Activated CD4-positive, alpha-beta T cell treated with anti-CD3 and anti-CD28 coated beads, Interleukin-2, Interleukin-6, amounts not matched to agents 100 ng/mL and 50 ng/mL, durations not matched to agents 16 hours and 8 hours (primary cell): Measurements from ENCODE around the gene P2RX3.
"Not testable (repeated sequence)": the region's sequence is repeated elsewhere in the genome, so short reads cannot be mapped to it uniquely, and the experiment has no call there.

Experiments used
- DNase-seq: peaks from one replicate; pipeline ENCODE4 v3.0.0-alpha.2; 2020

The P2RX3 gene

DNA sequence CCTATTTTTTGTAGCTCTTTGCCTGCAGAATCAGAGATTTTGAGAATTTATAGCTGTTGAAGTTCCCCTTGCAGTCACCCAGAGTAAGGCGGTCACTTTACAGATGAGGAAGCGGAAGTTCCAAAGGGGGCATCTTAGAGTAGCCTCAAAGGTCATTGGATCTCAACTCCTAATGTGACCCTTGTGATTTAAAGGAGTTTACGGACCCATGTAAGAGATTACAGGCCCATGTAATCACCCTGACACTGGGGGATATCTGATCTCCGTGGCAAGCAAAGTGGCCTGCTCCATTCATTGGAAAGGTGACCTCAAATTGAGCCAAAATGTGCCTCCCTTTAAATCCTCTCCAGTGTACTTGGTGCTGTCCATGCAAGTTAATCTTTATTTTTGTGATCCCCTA is 15.7 kb downstream of the P2RX3 start:
- DNase-seq = no peak

DNA sequence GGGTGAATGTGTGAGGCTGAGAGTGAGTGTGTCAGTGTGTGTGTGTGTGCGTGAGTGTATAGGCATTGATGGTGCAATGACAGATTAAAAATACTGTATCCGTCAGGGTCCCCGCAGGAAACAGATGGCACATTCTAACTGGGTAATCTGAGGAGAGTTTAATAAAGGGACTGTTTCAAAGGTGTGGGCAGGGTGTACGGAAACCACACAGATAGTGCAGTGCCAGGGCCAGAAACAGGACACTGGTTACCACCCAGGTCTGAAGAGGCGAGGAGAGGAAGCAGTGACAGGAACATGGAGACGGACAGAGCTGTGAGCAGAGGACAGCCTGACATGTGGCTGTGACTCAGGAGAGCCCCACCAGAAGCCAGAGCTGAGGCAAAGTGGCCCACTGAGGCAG is 16.5 kb downstream of the P2RX3 start:
- no peak for DNase-seq

DNA sequence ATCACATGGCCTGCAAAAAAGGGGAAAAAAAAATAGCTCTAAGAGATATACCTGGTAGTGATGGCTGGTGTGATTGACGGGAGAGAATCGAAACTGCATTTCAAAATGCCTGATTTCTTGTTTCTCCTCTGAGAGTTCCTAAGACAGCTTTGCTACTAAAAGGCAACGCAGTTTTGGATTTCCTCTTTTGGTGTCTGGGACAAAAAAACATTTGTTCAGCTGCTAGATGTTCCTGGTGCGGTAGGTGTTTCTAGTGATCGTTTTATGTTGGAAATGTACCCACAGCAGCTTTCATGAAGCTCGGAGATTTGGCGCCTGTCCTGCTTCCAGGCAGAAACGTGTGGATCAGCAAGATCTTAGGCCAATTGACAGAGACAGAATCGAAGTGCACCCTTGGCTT is 18.1 kb downstream of the P2RX3 start:
- no peak for DNase-seq

DNA sequence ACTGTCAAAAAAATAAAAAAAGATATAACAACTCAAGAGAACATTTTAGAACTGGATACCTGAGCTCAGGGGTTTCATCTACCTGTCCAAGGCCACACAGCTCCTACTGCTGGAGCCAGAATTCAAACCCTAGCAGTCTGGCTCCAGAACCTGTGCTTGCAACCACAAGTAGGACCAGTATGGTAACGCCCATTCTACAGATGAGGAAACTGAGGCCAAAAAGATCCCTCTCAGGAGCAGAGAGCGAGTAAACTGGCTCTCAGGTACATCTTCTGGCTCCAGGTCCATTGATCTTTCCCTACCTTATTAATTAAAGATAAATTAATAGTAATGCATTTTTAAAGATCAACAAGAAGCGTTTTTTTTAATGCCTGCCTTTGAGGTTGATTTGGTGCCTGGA is 19.2 kb downstream of the P2RX3 start:
- DNase-seq = no peak

DNA sequence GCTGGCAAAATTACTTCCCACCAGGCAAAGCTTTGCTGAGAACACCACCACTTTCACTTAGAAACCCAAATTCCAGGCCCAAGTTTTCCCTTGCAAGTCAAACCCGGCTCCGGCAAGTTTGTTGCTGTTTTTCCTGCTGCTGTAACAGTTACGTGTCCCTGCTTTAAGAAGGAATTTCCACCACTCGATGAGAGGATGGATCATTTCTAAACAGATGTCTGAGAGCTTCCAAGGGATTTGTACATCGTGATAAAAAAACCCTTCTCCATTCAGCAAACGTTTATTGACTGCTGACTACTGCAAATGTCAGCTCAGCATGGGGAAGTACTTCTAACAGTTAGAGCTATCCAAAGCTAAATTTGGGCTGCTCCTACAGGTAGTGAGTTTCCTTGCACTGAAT is 19.7 kb downstream of the P2RX3 start:
- no peak for DNase-seq

DNA sequence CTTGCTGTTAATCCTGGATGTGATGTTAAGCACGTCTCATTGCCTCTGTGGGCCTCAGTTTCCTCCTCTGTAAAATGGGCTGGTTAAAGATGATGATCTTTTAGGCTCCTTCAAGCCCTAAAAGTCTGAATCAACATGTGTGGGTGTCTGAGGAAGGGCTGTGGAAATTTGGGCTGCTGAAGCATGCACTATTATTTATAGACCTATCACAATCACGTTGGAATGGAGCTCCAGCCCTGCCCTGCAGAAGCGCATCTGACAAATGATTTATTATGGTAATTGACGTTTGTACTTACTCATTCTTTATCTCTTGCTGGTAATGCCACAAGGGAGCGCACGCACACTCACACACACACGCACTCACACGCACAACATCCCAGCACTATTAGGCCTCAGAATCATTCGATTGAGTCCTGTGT is 20.4 kb downstream of the P2RX3 start:
- DNase-seq = no peak

DNA sequence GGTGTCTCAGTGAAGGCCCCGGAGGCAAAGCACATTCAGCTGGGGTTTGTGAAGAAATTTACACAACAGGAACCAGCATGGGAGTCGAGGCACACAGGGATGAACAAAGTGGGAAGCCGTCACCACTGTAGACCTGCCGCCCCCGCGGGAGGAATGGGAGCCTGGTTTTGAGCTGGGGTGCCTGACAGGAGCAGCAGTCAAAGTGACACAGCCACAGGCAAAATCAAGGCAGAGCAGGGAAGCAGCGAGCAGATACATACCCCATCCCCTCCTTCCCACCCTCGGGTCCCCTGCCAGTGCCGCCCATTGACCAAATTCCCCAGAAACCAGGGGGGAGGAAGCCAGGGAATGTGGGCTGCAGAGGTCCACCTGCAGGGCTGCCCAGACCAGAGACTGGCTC is 20.8 kb downstream of the P2RX3 start:
- DNase-seq = no peak

DNA sequence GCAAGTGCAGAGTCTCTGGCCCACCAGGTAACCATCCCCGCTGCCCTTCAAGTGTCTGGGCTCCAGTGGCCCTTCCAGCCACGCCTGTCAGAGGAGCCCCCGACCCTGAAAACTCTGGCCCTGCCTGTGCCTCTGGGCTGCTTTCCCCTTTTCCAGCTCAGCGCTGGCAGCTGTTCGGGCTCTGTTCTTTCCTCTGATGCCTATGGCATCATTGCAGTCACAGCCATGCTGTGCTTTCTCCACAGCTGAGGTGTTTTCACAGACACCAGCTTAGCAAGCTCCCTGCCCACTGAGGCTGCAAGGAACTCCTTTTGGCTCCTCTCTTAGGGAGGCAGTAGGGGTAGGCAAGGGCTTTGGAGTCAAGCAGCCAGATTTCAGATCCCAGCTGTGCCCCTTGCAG is 21.2 kb downstream of the P2RX3 start:
- DNase-seq = no peak

DNA sequence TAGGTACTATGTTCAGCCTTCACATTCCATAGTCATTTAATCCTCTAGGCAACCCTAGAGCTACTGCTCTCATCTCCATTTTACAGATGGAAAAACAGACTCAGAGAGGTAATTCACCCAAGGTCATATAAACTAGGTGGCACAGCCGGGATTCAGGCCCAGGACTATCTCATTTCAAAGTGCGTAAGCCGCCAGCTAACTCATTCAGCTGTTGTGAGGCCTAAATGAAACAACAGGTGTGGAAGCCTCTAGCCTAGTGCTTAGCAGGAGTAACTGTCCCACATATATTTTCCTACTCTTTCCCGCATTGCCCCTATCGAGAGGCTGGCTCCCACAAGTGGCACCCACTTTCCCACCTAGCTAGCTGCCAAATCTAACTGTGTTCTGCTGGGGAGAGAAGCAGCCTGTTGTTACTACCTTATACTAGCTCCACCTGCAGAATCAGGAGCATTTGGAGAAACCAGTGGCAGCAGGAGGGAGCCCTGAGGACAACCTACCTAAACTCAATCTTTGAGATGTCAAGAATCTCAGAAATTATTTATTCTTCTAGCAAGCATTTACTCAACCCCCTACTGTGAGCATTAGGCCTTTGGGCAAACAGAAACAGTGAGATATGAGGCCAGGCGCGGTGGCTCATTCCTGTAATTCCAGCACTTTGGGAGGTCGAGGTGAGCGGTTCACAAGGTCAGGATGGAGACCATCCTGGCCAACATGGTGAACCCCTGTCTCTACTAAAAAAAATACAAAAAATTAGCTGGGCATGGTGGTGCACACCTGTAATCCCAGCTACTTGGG is 21.9 kb downstream of the P2RX3 start:
- no peak for DNase-seq

DNA sequence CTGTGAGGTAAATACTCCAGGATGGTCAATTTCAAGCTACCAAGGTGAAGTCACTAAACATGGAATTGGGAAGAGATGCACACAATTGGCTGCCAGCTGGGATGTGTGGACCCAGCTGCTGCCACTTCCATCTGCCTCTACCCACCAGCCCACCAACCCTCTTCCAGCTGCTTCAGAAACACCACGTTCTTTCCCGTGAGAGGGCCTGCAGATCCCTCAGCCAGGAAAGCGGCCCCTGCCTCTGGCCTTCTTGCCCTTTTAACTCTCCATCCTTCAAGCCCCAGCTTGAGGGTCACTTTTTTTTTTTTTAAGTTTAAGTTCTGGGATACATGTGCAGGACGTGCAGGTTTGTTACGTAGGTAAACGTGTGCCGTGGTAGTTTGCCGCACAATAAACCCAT is 22.8 kb downstream of the P2RX3 start:
- DNase-seq = no peak

DNA sequence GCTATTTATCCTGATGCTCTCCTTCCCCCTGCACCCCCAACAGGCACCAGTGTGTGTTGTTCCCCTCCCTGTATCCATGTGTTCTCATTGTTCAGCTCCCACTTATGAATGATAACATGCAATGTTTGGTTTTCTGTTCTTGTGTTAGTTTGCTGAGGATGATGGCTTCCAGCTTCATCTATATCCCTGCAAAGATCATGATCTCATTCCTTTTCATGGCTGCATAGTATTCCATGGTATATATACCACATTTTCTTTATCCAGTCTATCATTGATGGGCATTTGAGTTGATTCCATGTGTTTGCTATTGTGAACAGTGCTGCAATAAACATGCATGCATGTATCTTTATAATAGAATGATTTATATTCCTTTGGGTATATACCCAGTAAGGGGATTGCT is 23.3 kb downstream of the P2RX3 start:
- DNase-seq = not testable (repeated sequence)

DNA sequence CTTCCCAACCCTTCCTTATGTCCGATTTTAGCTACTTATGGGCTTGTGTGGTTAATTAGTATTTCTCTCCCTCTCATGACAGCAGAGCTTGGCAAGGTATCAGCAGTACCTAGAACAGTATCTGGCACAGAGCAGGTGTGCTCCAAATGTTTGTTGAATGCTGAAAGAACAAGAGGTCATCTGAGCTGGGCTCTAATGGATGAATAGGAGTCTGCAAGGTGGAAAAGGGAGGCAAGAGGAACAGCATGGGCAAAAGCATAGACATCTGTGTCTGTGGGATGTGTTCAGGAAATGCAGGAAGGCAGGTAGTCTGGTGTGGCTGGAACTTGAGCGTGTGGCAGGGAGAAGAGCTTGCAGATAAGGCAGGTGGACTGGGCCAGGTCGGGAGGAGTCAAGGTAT is 23.8 kb downstream of the P2RX3 start:
- DNase-seq = no peak

DNA sequence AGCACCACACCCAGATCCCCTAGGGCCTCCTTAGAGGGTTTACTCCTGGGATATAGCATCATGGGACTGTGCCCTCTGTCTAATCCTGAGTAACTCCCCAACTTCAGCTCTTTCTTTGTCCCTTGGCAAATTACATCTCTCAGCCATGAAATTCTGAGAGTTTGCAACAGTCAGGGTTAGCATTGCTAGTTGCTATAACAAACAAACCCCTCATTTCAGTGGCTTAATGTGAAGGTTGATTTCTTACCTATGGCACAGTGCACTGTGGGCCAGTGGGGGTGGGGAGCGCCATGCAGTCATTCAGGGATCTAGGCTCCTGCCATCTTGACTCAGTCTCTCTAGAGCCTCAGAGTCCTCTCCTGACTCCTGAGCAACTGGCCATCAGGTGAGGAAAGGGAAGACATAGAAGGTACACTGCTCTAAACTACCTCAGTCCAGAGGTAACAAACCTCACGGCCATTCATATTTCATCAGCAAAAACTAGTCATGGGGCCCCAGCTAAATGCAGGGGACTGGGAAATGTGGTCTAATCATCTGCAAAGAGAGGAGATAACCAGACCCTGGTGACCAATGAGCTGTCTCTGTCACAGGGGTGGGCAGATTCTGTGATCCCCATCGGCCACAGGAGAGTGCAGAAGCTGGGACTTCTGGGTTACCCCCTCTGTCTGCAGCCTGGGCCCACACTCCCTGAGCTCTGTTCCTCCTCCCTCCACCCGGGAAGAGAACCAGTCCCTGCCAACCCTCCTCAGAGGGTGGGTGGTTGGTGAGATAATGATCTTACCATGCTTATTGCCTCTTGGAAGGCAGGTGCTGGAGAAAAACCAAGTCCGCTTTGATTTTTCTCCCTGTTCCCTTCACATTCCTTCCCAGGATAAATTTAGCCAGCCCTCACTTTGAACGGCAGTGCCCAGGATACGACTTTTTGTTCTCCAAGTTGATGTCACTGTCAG is 25.3 kb downstream of the P2RX3 start:
- DNase-seq = no peak

DNA sequence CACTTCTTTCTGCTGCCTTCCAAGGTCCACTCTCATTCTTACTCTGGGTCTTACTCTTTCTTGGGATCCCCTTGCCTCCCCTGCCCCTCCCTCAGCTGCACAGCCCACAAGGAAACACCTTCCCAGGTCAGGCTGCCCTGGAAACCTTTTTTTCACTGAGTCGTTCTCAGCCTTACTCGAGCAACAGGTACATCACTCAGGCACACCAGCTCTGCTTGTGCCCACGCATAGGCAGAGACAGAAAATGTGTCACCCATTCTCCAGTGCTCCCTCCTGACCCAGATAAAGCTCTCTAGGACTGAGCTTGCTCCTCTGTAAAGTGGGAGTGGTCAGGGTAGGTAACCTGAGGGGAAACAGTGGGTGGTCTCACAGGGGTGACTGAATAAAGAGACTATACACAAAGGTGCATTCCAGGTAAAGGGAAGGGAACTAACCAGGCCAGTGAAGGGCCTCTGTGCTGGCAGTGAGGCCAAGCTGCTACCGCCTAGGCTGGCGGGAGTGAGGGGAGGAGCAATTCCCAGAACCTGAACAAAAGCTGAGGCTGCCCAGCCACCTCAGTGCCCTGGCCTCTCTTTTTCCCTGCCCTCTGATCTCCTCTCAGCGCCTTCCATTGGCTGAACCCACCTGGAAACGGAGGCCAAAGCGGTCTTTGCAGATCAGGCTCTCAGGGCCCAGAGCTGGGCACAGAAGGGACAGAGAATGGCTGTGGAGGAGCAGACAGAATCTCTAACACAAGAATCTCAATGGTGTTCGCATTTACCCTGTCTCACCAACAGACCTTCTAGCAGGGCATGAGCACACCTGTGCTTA is 26.9 kb downstream of the P2RX3 start:
- no peak for DNase-seq

DNA sequence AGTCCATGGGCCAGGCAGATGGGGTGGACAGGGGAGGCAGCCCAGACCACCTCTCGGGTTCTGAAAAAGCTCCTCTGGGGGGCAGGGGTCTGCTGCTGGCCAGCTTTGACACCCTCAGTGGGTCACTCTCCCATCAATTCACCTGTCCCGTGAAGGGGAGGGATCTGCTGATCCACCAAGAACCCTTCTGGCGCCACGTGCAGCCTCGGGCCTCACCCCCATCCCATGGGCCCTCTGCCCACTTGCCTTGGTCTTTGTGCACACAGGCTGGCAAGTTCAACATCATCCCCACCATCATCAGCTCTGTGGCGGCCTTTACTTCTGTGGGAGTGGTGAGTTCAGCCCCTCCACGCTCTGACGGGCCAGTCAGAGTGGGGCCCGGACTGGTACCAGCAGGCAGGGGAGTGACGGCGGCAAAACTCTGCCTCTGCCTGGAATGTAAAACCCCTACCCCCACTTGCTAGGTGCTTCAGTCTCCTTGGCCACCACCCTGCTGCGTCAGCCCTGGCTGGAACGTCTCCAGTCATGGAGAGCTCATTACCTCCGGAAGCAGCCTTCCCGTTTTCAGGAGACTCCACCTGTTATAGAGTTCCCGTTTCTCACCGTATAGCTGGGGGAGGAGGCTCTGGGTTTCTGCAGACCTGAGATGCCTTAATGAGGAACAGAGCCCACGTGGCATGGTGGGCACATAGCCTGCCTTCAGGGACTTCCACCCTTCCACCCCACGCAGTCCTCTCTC is 30.1 kb downstream of the P2RX3 start:
- DNase-seq = no peak

DNA sequence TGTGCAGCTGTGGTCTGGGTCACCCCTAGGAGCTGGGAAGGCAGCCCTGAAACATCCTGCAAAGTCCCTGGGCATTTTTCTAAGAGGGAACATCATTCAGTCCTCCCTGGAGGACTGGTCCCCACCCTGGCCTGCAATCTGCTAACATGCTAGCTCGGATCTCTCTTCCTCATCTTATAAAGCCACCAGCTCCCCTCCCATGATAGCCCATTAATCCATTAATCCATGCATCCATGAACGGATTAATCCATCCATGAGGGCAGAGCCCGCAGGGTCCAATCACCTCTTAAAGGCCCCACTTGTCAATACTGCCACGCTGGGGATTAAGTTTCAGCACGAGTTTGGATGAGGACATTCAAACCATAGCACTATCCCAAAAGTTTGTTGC is 30.7 kb downstream of the P2RX3 start:
- no peak for DNase-seq

DNA sequence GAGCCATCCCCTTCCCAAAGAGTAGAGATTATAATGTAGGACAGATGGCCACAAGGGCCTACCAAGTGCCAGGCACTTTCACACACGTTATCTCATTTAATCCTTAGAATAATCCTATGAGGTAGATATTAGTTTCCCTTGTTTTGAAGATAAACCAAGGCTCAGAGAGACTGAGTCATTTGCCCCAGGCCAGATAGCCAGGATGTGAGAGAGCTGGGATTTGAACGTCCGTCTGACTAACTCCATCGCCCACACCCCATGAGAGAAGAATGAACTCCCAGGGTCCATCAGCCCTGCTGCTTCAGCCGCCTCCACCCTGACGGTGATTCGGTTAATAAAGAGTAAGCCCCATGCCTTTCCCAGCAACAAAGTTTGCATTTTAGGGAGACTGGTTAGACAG is 32.1 kb downstream of the P2RX3 start:
- DNase-seq = no peak

DNA sequence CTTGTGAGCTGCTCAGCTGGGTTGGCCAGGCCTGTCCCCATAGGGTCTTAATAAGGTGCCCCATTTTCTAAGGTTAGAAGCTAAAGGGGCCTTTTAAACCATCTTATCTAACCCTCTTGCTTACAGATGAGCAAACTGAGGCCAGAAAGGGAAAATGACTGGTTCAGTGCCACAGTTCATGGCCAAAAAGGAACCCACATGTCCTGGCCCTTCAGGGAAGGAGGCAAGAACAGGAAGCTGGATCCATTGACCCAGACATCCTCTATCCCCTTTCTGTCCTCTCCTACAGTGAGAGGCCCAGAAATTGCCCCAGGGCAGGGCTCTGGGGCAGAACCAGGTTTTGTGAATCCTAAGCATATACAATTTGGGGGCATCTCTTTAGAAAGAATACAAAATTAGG is 32.8 kb downstream of the P2RX3 start:
- DNase-seq = no peak

DNA sequence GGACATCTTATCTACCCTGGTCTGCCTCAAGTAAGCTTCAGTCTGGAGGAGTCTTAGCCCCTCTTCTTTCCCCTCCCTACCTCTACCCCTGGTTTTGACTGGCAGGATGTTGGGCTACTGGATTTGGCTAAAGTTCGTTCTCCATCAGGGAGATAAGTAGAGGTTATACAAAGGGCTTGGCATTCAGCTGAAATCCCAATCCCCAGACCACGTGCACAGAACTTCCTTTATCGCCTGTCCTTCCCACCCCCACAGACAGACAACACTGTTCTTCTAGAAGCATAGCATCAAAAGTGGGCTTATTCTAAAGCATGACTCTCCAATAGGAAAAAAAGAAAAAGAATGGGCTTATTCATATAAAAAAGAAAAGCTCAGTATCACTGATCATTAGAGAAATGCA is 35.0 kb downstream of the P2RX3 start:
- DNase-seq = no peak

DNA sequence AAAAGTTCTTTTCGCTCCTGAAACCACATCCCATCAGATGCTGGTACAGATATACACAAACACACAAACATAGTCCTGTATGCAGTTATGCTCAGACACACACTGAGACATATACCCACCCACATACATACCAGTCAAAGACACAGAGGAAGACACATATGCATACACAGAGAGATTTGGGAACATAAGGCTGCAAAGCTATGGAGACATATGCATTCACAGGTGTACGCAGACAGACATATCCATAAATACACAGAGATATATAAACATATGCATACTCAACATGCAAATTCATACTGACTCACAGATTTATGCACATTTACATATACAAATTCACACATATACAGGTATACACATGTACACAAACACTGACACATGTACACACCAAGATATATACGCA is 36.8 kb downstream of the P2RX3 start:
- no peak for DNase-seq

DNA sequence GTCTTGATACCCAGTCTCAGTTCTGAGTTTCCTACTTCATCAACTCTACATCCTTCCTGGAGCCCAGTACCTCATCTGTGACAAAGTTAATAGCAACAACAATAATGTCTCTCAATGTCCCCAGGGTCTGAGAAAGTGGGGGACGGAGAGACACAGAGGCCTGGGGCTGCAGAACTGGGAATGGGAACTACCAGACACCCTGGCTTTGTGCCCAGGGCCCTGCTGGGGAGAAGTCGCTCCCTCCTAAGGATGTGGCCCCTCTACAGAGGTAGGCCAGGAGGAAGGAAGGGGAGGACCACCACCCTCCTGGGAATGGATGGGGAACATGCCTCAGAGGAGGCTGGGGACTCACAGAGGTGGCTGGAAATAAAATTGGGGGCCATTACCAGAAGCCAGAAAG is 37.3 kb downstream of the P2RX3 start:
- no peak for DNase-seq
